HepG2 (cell line): Measurements from ENCODE around the gene TMEM184C. TPM values are rescaled to one million over a fixed set of nuclear protein-coding genes. Genes with fewer than 3 reads are reported as not detected.

ENCODE experiments used
- ATAC-seq: fragments of 200-7000 bp; cut with Tn5 transposase; 3 replicates; pipeline ENCODE4 v1.9.1; 2020; ENCODE audit warnings: mild to moderate bottlenecking, moderate library complexity
- BruUV-seq: library from RNA; stranded (reverse); fragments of 400-500 nt; replicated peaks from 2 replicates; lab custom pipeline; 2021; lab: Mats Ljungman, UMichigan
- CTCF ChIA-PET: fragments of 300-600 bp; formaldehyde crosslinking; extraction: SDS; loops from one replicate; lab custom pipeline; 2021; ENCODE audit warnings: low total read pairs, inconsistent platforms, low intra/inter-chr PET ratio; lab: Yijun Ruan, JAX
- POLR2A ChIA-PET: fragments of 350-600 bp; sonication (Branson Sonifier 250); formaldehyde crosslinking; loops from one replicate; lab custom pipeline; 2020; ENCODE audit warnings: antibody characterized with exemption, inconsistent platforms; lab: Yijun Ruan, JAX
- DNase-seq: peaks from one replicate; pipeline ENCODE4 v3.0.0-alpha.2; 2015; ENCODE audit warnings: low spot score
- FAIRE-seq: peaks from 3 replicates; lab custom pipeline; 2011; peaks lifted over from hg19 to GRCh38; lab: Jason Lieb, UNC
- H2AFZ ChIP-seq: one replicate; pipeline ENCODE4 v1.6.1; 2011; ENCODE audit warnings: low read length, inconsistent platforms
- H3K27ac ChIP-seq: fragments of 300-600 bp; 3 replicates; pipeline ENCODE4 v1.8.0; 2011; ENCODE audit warnings: mixed run types, mild to moderate bottlenecking, mixed read lengths, low read length, inconsistent platforms; ENCODE audit not compliant: insufficient read depth; ENCODE audit errors: extremely low read length
- H3K27me3 ChIP-seq, 2 experiments: fragments of 200-600 bp in 1 of 2; 2 replicates in 1 of 2; 3 replicates in 1 of 2; pipeline versions ENCODE4 v1.6.0 to v1.8.0; 2011; ENCODE audit warnings: low read length in 2 of 2, mild to moderate bottlenecking in 2 of 2, moderate library complexity in 2 of 2, inconsistent platforms in 1 of 2; ENCODE audit not compliant: insufficient read depth in 2 of 2, control insufficient read depth in 1 of 2
- H3K36me3 ChIP-seq, 2 experiments: fragments of 200-600 bp in 1 of 2; replicated peaks in 1 of 2; 2 replicates in 1 of 2; 3 replicates in 1 of 2; pipeline versions ENCODE4 v1.5.1 to v1.8.0; 2011; ENCODE audit warnings: low read length in 2 of 2, inconsistent platforms in 1 of 2; ENCODE audit not compliant: insufficient read depth in 2 of 2, control insufficient read depth in 1 of 2
- H3K4me1 ChIP-seq: 2 replicates; pipeline ENCODE4 v1.5.1; 2012; ENCODE audit warnings: low read length, inconsistent platforms; ENCODE audit not compliant: insufficient read depth
- H3K4me2 ChIP-seq: 2 replicates; pipeline ENCODE4 v1.6.0; 2011; ENCODE audit warnings: low read depth, low read length, inconsistent platforms
- H3K4me3 ChIP-seq, 3 experiments: fragments of 200-600 bp in 1 of 3; sonication (generic), shearing (Covaris generic) in 1 of 3; replicated peaks in 1 of 3; 2 replicates each; pipeline ENCODE4 v1.5.1; 2011 to 2016; ENCODE audit warnings: low read length in 3 of 3, inconsistent platforms in 2 of 3, low read depth in 2 of 3, mild to moderate bottlenecking in 2 of 3, control low read depth in 1 of 3, mixed read lengths in 1 of 3; ENCODE audit not compliant: insufficient read depth in 1 of 3
- H3K79me2 ChIP-seq: one replicate; pipeline ENCODE4 v1.6.1; 2011; ENCODE audit warnings: low read length, inconsistent platforms; ENCODE audit not compliant: insufficient read depth
- H3K9ac ChIP-seq: 2 replicates; pipeline ENCODE4 v1.6.0; 2011; ENCODE audit warnings: mild to moderate bottlenecking, low read depth, low read length, inconsistent platforms; ENCODE audit not compliant: insufficient read depth
- H3K9me3 ChIP-seq: 2 replicates; pipeline ENCODE4 v1.5.1; 2012; ENCODE audit warnings: mild to moderate bottlenecking, low read length
- H4K20me1 ChIP-seq: 2 replicates; pipeline ENCODE4 v1.6.0; 2011; ENCODE audit warnings: inconsistent platforms, mild to moderate bottlenecking, low read length, moderate library complexity; ENCODE audit not compliant: insufficient read depth
- DDIT3 ChIP-seq: sonication (generic); formaldehyde crosslinking; IDR thresholded peaks from 2 replicates; pipeline ENCODE4 v1.4.0; 2020; ENCODE audit warnings: mild to moderate bottlenecking, missing genetic modification reagents
- GTF3A ChIP-seq: sonication (generic); formaldehyde crosslinking; conservative IDR thresholded peaks from 2 replicates; pipeline ENCODE4 v1.4.0; 2020; ENCODE audit warnings: mild to moderate bottlenecking, missing genetic modification reagents
- IKZF1 ChIP-seq: fragments of 450-650 bp; IDR thresholded peaks from 2 replicates; pipeline ENCODE4 v1.7.1; 2016
- NKX3-1 ChIP-seq: sonication (generic); formaldehyde crosslinking; IDR thresholded peaks from 2 replicates; pipeline ENCODE4 v1.5.0; 2020; ENCODE audit warnings: missing genetic modification reagents
- ZNF24 ChIP-seq: fragments of 450-650 bp; IDR thresholded peaks from 2 replicates; pipeline ENCODE4 v1.6.1; 2017; ENCODE audit warnings: antibody characterized with exemption, mild to moderate bottlenecking
- ZNF589 ChIP-seq: sonication (generic); formaldehyde crosslinking; conservative IDR thresholded peaks from 2 replicates; pipeline ENCODE4 v1.8.0; 2022; ENCODE audit warnings: mild to moderate bottlenecking, moderate library complexity, missing genetic modification reagents
- WGBS: methylation state at CpG from one replicate; pipeline ENCODE4 v1.1.6; 2017; ENCODE audit warnings: low lambda C conversion rate; 5-methylcytosine and 5-hydroxymethylcytosine counted together
- in situ Hi-C: cut with HindIII; loops from 2 replicates; pipeline ENCODE4 v1.10.0; 2017; ENCODE audit warnings: low pct_unique_long_range_greater_than_20kb; ENCODE audit not compliant: extremely low pct_ligation_motif_present
- intact Hi-C: fragments of 100-400 bp; cut with micrococcal nuclease; formaldehyde crosslinking; loops from one replicate; pipeline ENCODE4 v1.10.0; 2022; ENCODE audit not compliant: unreplicated experiment
- polyA plus RNA-seq, 8 experiments: library from polyadenylated mRNA; depleted of rRNA in 3 of 8; stranded (reverse) in 7 of 8; unstranded in 1 of 8; fragments of >200 nt; fragmentation: Illumina TruSeq in 4 of 8; extraction: Trizol in 4 of 8; gene quantifications; 2 replicates each; pipeline versions ENCODE4 v1.2.1 to v1.2.3, GENCODE V29; 2011 to 2016; ENCODE audit warnings: low read depth in 4 of 8, missing spikeins in 1 of 8, mixed read lengths in 1 of 8; ENCODE audit not compliant: insufficient read depth in 1 of 8
- total RNA-seq, 5 experiments: library from RNA; depleted of rRNA; stranded (reverse); fragments of >200 nt; fragmentation: Illumina TruSeq; extraction: Trizol; gene quantifications; 2 replicates each; pipeline ENCODE4 v1.2.3, GENCODE V29; 2016; ENCODE audit warnings: low read depth in 1 of 5
- TF ChIP-seq, protein P1 (sequence below): sonication (generic); formaldehyde crosslinking; IDR thresholded peaks from 2 replicates; pipeline ENCODE4 v1.5.0; 2020; ENCODE audit warnings: mild to moderate bottlenecking, missing genetic modification reagents, borderline replicate concordance
- TF ChIP-seq, protein P2 (sequence below): sonication (generic); formaldehyde crosslinking; IDR thresholded peaks from 2 replicates; pipeline ENCODE4 v1.4.0; 2020; ENCODE audit warnings: missing genetic modification reagents, mild to moderate bottlenecking, borderline replicate concordance
- TF ChIP-seq, protein P3 (sequence below): sonication (generic); formaldehyde crosslinking; IDR thresholded peaks from 2 replicates; pipeline ENCODE4 v1.4.0; 2020; ENCODE audit warnings: missing genetic modification reagents, borderline replicate concordance

The TMEM184C gene
- total and polyA plus RNA-seq, 2 of the 13 experiments (the other 11 are each of a cell fraction or from before 2014, with no cell fraction given) = 13.9 to 26.1 TPM

DNA sequence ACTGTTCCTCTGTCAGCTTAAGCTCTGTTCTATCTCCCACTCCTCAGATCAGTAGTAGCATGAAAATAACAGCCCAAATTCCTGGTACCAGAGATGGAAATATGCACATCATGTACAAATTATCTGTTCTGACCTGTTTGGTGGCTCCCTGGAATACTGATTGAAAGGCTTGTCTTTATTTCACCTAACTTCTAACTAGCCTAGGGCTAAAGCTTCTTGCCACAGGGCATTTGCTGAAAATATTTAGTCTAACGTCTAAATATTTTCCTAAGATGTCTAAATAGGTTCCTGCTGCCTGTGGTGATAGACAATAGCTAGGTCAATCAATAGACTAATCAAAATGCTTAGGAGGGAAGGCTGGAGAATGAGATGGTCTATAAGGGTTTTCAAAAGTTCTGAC lies 79.7 kb downstream of the TMEM184C start (continued):
- TF ChIP-seq, protein P1, sequence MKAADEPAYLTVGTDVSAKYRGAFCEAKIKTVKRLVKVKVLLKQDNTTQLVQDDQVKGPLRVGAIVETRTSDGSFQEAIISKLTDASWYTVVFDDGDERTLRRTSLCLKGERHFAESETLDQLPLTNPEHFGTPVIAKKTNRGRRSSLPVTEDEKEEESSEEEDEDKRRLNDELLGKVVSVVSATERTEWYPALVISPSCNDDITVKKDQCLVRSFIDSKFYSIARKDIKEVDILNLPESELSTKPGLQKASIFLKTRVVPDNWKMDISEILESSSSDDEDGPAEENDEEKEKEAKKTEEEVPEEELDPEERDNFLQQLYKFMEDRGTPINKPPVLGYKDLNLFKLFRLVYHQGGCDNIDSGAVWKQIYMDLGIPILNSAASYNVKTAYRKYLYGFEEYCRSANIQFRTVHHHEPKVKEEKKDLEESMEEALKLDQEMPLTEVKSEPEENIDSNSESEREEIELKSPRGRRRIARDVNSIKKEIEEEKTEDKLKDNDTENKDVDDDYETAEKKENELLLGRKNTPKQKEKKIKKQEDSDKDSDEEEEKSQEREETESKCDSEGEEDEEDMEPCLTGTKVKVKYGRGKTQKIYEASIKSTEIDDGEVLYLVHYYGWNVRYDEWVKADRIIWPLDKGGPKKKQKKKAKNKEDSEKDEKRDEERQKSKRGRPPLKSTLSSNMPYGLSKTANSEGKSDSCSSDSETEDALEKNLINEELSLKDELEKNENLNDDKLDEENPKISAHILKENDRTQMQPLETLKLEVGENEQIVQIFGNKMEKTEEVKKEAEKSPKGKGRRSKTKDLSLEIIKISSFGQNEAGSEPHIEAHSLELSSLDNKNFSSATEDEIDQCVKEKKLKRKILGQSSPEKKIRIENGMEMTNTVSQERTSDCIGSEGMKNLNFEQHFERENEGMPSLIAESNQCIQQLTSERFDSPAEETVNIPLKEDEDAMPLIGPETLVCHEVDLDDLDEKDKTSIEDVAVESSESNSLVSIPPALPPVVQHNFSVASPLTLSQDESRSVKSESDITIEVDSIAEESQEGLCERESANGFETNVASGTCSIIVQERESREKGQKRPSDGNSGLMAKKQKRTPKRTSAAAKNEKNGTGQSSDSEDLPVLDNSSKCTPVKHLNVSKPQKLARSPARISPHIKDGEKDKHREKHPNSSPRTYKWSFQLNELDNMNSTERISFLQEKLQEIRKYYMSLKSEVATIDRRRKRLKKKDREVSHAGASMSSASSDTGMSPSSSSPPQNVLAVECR = no peak
- TF ChIP-seq ZNF24 (no peak), GTF3A (CRISPR knock-in tag) (no peak), IKZF1 (no peak)
- TF ChIP-seq, protein P2, sequence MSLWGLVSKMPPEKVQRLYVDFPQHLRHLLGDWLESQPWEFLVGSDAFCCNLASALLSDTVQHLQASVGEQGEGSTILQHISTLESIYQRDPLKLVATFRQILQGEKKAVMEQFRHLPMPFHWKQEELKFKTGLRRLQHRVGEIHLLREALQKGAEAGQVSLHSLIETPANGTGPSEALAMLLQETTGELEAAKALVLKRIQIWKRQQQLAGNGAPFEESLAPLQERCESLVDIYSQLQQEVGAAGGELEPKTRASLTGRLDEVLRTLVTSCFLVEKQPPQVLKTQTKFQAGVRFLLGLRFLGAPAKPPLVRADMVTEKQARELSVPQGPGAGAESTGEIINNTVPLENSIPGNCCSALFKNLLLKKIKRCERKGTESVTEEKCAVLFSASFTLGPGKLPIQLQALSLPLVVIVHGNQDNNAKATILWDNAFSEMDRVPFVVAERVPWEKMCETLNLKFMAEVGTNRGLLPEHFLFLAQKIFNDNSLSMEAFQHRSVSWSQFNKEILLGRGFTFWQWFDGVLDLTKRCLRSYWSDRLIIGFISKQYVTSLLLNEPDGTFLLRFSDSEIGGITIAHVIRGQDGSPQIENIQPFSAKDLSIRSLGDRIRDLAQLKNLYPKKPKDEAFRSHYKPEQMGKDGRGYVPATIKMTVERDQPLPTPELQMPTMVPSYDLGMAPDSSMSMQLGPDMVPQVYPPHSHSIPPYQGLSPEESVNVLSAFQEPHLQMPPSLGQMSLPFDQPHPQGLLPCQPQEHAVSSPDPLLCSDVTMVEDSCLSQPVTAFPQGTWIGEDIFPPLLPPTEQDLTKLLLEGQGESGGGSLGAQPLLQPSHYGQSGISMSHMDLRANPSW (CRISPR knock-in tag) = no peak

DNA sequence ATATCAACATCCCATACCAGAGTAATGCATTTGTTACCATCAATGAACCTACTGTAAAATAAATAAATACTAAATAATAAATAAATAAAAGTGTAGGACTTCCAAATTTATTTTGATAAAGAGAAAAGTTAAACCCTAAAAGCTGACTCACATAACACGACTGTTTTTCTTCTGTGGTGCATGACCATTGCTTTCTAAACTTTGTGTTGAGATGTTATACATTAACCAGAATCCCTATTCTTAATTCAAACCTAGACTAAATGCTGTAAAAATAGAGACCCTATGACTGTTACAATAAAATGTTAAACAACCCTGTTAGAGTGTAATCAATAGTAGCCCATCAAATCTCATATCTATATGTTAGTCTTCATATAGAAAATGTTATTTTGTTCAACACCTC lies 87.6 kb downstream of the TMEM184C start:
- no peak for FAIRE-seq
- CTCF ChIA-PET = no interaction called here
- 0% methylated on average over 1 of the region's 1 CpG for WGBS
- no peak overlapping the region for H2AFZ ChIP-seq
- POLR2A ChIA-PET = no interaction called here
- no peak for DNase-seq
- no peaks in the 10 kb centered on the region for H3K9me3 ChIP-seq
- H3K79me2 ChIP-seq = no peaks in the 10 kb centered on the region
- in situ Hi-C loops (loop anchor here (10.0 kb wide), 1 partner anchor 160 kb away; no protein-coding TSS in a partner anchor), intact Hi-C loops (no loop called here)
- H3K4me2 ChIP-seq = no peak overlapping the region
- H3K27me3 ChIP-seq = no peaks in the 10 kb centered on the region
- no peak overlapping the region for H3K27ac ChIP-seq
- H3K9ac ChIP-seq = no peak overlapping the region
- no peaks in the 10 kb centered on the region for H3K36me3 ChIP-seq
- no TSS peak for BruUV-seq
- no peak for ATAC-seq
- H4K20me1 ChIP-seq = no peaks in the 10 kb centered on the region
- H3K4me3 ChIP-seq = no peak overlapping the region
- H3K4me1 ChIP-seq = no peaks in the 10 kb centered on the region
- TF ChIP-seq, protein P3, sequence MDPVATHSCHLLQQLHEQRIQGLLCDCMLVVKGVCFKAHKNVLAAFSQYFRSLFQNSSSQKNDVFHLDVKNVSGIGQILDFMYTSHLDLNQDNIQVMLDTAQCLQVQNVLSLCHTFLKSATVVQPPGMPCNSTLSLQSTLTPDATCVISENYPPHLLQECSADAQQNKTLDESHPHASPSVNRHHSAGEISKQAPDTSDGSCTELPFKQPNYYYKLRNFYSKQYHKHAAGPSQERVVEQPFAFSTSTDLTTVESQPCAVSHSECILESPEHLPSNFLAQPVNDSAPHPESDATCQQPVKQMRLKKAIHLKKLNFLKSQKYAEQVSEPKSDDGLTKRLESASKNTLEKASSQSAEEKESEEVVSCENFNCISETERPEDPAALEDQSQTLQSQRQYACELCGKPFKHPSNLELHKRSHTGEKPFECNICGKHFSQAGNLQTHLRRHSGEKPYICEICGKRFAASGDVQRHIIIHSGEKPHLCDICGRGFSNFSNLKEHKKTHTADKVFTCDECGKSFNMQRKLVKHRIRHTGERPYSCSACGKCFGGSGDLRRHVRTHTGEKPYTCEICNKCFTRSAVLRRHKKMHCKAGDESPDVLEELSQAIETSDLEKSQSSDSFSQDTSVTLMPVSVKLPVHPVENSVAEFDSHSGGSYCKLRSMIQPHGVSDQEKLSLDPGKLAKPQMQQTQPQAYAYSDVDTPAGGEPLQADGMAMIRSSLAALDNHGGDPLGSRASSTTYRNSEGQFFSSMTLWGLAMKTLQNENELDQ = no peak
- TF ChIP-seq DDIT3 (CRISPR knock-in tag) = no peak
- TF ChIP-seq, protein P2 (CRISPR knock-in tag) = no peak
- no peak for TF ChIP-seq NKX3-1 (CRISPR knock-in tag)
- TF ChIP-seq ZNF589 = no peak
